Heart right ventricle (tissue), 16 donors: ENCODE data around the gene TUBGCP6. TPM values are rescaled to one million over a fixed set of nuclear protein-coding genes. Genes with fewer than 3 reads are reported as not detected.

Source experiments
- ATAC-seq, 8 donors: fragments of 200-7000 bp; cut with Tn5 transposase; one replicate each; pipeline ENCODE4 v1.9.1; 2020; ENCODE audit warnings: mild to moderate bottlenecking in 8 of 8, moderate library complexity in 8 of 8, moderate number of reproducible peaks in 1 of 8
- DNase-seq, 2 donors: peaks; one replicate each; pipeline ENCODE4 v3.0.0-alpha.2; 2020
- H3K27ac ChIP-seq, 10 donors: fragments of 200-600 bp; sonication (generic) in 2 of 10; one replicate each; pipeline versions ENCODE4 v1.5.0 to v1.8.0; 2020 to 2022; ENCODE audit warnings: mild to moderate bottlenecking in 3 of 10
- H3K27me3 ChIP-seq, 7 donors: fragments of 200-600 bp; one replicate each; pipeline ENCODE4 v1.8.0; 2021 to 2022; ENCODE audit warnings: mild to moderate bottlenecking in 2 of 7
- H3K36me3 ChIP-seq, 9 donors: fragments of 200-600 bp; sonication (generic) in 1 of 9; one replicate each; pipeline versions ENCODE4 v1.5.0 to v1.8.0; 2020 to 2022; ENCODE audit warnings: mild to moderate bottlenecking in 2 of 9
- H3K4me1 ChIP-seq, 9 donors: fragments of 200-600 bp; sonication (generic) in 1 of 9; one replicate each; pipeline versions ENCODE4 v1.5.0 to v1.8.0; 2020 to 2022; ENCODE audit warnings: mild to moderate bottlenecking in 4 of 9
- H3K4me3 ChIP-seq, 10 donors: fragments of 200-600 bp; sonication (generic) in 2 of 10; one replicate each; pipeline versions ENCODE4 v1.5.0 to v1.8.0; 2020 to 2022; ENCODE audit warnings: mild to moderate bottlenecking in 7 of 10, moderate library complexity in 2 of 10
- H3K9me3 ChIP-seq, 11 donors: fragments of 200-600 bp in 10 of 11; sonication (generic) in 2 of 11; one replicate each; pipeline versions ENCODE4 v1.5.0 to v1.8.0; 2013 to 2022; ENCODE audit warnings: mild to moderate bottlenecking in 2 of 11, control low read depth in 1 of 11, moderate library complexity in 1 of 11
- WGBS, 2 donors: extraction: QIAGEN DNeasy Blood & Tissue Kit; methylation state at CpG; one replicate each; pipeline ENCODE4 v1.1.7; 2013; ENCODE audit warnings: inconsistent platforms in 1 of 2; 5-methylcytosine and 5-hydroxymethylcytosine counted together
- intact Hi-C, 10 donors: fragments of 100-400 bp; cut with DNase I; formaldehyde crosslinking; loops; one replicate each; pipeline versions ENCODE4 v1.11.1 to v1.14.2; 2022
- polyA plus RNA-seq, 2 donors: library from polyadenylated mRNA; stranded (reverse); fragments of 200-250 nt; gene quantifications; one replicate each; pipeline ENCODE4 v1.2.3, GENCODE V29; 2013
- total RNA-seq, 10 donors: library from RNA; stranded (reverse); fragmentation: NEBNext Ultra II Directional in 3 of 10; extraction: Animal tissue kit (Norgen Biotek cat#: 25700) in 3 of 10; gene quantifications; one replicate each; pipeline versions ENCODE4 v1.2.1 to v1.2.4, GENCODE V29; 2021 to 2023
- TF ChIP-seq, protein P1 (sequence below), 9 donors: fragments of 200-600 bp; sonication (generic) in 2 of 9; IDR thresholded peaks; one replicate each; pipeline versions ENCODE4 v1.5.0 to v1.8.0; 2021 to 2022; ENCODE audit warnings: antibody characterized with exemption in 9 of 9, mild to moderate bottlenecking in 5 of 9, moderate library complexity in 1 of 9
- donor health status: Arrhythmogenic right ventricular cardiomyopathy.
- donor health status: ischemic (EF 13 %, LVEDD 7.1; RV severe dilation, severe dysfunction).
- donor health status: healthy with polysubstance abuse.
- donor health status: DM: no; HTN: yes; CAD: no.
- donor health status: DM: no; HTN: no; CAD: no.
- donor health status: ischemic (EF 25% LVEDD 6.9; RV normal size, moderate dysfunction).
- donor health status: ischemic (EF 25% LVEDD 5.7; RV mildly dilated, moderate dysfunction).
- donor health status: healthy.
- donor health status: DM: yes; HTN: yes; CAD: no.
- donor health status: Ischemic cardiomyopathy.
- donor health status: ischemic (EF 35%, LVEDD 5.7; RV mildly dilated, moderate dysfunction).
- donor health status: nonischemic (EF 11% LVEDD 7.7; RV severe dilation, severe dysfunction).
- donor health status: DM: yes; HTN: yes; CAD: no.
- donor health status: PGD.
- donor health status: ischemic (EF 29% LVEDD 5.4; RV normal size, mild dysfunction).
- donor health status: nonischemic (EF 23%, LVEDD 6.1; RV moderate dilation, normal function).

The TUBGCP6 gene
- total and polyA plus RNA-seq, 12 donors, result 14.2 to 40.7 (median 18.5) TPM

DNA sequence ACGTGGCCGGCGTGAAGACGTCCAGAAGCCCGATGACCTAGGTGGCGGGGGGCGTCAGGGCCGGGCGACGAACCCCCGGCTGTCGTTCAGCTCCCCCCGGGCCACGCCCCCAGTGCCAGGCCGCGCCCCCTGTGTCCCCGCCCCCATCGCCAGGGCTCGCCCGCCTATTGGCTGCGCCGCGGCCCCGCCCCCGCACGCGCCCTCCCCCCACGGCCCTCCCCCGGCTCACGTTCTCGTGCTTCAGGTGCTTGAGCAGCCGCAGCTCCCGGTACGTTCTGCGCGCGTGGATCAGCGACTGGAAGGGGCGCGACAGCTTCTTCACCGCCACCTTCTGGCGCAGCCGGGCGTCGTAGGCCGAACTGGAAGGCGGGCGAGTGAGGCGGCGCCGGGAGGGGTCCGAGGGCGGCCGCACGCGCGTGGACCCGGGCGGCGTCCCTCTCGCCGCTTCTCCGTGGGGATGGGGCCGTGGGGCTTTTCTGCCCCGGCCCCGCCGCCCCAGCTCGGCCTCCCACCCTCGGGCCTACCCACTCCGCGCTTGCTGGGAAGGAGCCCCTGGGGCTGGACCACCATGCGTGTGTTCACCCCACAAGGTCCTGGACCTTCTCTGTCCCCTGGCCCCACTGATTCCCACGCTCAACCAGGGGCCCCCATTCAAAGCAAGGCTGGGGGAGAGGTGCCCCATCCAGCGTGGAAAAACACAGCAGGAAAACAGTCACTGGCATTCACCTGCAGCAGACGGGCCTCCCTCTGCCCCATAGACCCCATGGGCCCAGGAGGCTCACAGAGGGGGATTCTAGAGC lies 23.0 kb upstream of the TUBGCP6 start:
- WGBS, 2 donors, result 21 to 31% methylated on average over 67 to 75 of the region's 75 CpGs
- no peak overlapping the region for H3K27ac ChIP-seq
- intact Hi-C loops, result no loop called here
- TF ChIP-seq, protein P1, sequence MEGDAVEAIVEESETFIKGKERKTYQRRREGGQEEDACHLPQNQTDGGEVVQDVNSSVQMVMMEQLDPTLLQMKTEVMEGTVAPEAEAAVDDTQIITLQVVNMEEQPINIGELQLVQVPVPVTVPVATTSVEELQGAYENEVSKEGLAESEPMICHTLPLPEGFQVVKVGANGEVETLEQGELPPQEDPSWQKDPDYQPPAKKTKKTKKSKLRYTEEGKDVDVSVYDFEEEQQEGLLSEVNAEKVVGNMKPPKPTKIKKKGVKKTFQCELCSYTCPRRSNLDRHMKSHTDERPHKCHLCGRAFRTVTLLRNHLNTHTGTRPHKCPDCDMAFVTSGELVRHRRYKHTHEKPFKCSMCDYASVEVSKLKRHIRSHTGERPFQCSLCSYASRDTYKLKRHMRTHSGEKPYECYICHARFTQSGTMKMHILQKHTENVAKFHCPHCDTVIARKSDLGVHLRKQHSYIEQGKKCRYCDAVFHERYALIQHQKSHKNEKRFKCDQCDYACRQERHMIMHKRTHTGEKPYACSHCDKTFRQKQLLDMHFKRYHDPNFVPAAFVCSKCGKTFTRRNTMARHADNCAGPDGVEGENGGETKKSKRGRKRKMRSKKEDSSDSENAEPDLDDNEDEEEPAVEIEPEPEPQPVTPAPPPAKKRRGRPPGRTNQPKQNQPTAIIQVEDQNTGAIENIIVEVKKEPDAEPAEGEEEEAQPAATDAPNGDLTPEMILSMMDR (IDR thresholded peaks at IDR 0.05), result peak in 5 of 9 donors; percentile 15 to 43 (median 31)
- peaks cover 0 to 10% (median 0%) of the 10 kb centered on the region in 9 donors for H3K36me3 ChIP-seq
- ATAC-seq, result peak in 5 of 8 donors; percentile 17 to 50 (median 33)
- peaks cover 16 to 63% (median 49%) of the 10 kb centered on the region in 9 donors for H3K4me1 ChIP-seq
- peak overlapping the region in 8 of 10 donors; percentile 12 to 43 (median 34) for H3K4me3 ChIP-seq
- no peaks in the 10 kb centered on the region for H3K9me3 ChIP-seq
- peaks cover 0 to 74% (median 0%) of the 10 kb centered on the region in 7 donors for H3K27me3 ChIP-seq
- peak; percentile 61 to 77 for DNase-seq

DNA sequence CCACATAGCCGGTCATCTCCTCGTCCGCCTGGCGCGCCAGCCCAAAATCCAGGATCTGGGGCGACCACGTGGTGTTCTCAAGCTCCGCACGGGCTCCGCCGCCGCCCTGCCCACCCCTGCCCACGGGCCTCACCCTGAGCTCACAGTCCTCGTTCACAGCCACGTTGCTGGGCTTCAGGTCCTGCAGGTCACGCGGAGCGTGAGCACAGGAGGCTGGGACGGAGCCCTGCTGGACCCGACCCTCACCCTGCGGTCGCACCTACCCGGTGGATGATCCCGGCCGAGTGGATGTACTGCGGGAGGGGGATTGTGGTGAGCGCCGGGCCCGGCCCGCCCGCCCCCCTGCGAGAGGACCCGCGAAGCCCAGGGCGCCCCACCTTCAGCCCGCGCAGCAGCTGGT lies 22.2 kb upstream of the TUBGCP6 start:
- peaks cover 16 to 63% (median 51%) of the 10 kb centered on the region in 9 donors for H3K4me1 ChIP-seq
- TF ChIP-seq, protein P1 (IDR thresholded peaks at IDR 0.05), result no peak
- WGBS, 2 donors, result 48 to 66% methylated on average over 36 to 37 of the region's 37 CpGs
- H3K27ac ChIP-seq, result no peak overlapping the region
- peaks cover 0 to 74% (median 0%) of the 10 kb centered on the region in 7 donors for H3K27me3 ChIP-seq
- DNase-seq, result no peak
- intact Hi-C loops, result no loop called here
- H3K4me3 ChIP-seq, result peak overlapping the region in 7 of 10 donors; percentile 17 to 43 (median 37)
- H3K9me3 ChIP-seq, result no peaks in the 10 kb centered on the region
- no peak for ATAC-seq
- peaks cover 0 to 10% (median 0%) of the 10 kb centered on the region in 9 donors for H3K36me3 ChIP-seq

- no peaks in the 10 kb centered on the region for H3K9me3 ChIP-seq
- DNase-seq (no peak), ATAC-seq (no peak)
- TF ChIP-seq, protein P1 (IDR thresholded peaks at IDR 0.05), result no peak
- H3K27ac ChIP-seq, result no peak overlapping the region
- H3K4me3 ChIP-seq, result no peak overlapping the region
- peaks cover 9 to 58% (median 38%) of the 10 kb centered on the region in 9 donors for H3K4me1 ChIP-seq
- whole genome bisulfite sequencing, 2 donors, result 81 to 83% methylated on average over 15 of the region's 15 CpGs
- peaks cover 0 to 10% (median 0%) of the 10 kb centered on the region in 9 donors for H3K36me3 ChIP-seq
- intact Hi-C loops, result no loop called here
- H3K27me3 ChIP-seq, result peaks cover 0 to 70% (median 0%) of the 10 kb centered on the region in 7 donors
These were observed 20.3 kb upstream of the TUBGCP6 start for GRCh38 chr22:50264946-50265669.

DNA sequence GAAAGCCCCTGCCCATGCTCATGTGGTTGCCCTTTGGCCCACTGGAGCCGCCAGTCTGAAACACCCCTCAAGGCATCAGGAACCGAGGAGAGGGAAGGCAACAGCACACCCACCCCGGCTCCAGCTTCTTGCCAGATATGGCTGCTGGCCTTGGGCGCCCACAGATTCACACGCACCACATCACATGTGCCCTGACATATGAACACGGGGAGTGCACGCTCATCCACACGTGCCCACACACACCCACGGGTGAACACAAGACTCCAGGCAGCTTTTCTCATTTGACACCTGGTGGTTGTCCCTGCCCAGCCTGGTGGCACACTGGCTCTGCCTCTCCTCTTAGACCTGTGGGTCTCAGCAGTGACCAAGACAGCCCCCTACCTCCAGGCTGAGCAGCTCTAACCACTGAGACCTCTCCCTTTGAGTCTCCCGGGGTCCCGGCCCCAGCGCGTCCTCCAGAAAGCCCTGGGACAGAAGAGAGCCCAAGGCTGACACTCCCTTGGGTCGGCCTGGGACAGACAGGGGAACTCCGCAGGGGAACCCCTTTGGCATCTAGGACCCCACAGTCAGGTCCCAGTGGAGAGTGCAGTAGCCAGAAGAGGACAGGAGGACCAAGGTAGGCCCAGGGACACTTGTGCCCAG lies 19.4 kb upstream of the TUBGCP6 start:
- TF ChIP-seq, protein P1 (IDR thresholded peaks at IDR 0.05), result no peak
- intact Hi-C loops, result no loop called here
- Histone ChIP-seq H3K27me3 (peaks cover 0 to 63% (median 0%) of the 10 kb centered on the region in 7 donors), H3K4me3 (no peak overlapping the region), H3K36me3 (peaks cover 0 to 10% (median 0%) of the 10 kb centered on the region in 9 donors), H3K9me3 (no peaks in the 10 kb centered on the region), H3K4me1 (peaks cover 7 to 53% (median 33%) of the 10 kb centered on the region in 9 donors), H3K27ac (no peak overlapping the region)
- no peak for DNase-seq
- ATAC-seq, result no peak
- 88 to 91% methylated on average over 15 of the region's 15 CpGs for WGBS, 2 donors
